Measurements from ENCODE around the gene CTSZ. TPM values are rescaled to one million over a fixed set of nuclear protein-coding genes. Genes with fewer than 3 reads are reported as not detected.

CTSZ gene
- total and polyA plus RNA-seq, 2 experiments from 2014 or later, result 0.58 to 41.4 TPM

- TF ChIP-seq ZNF462 (CRISPR knock-in tag; IDR thresholded peaks at IDR 0.05) (no peak), ZNF114 (CRISPR knock-in tag; IDR thresholded peaks at IDR 0.05) (no peak), STAT1 (IDR thresholded peaks at IDR 0.05; ENCODE audit: unreplicated experiment) (no peak)
Observed at GRCh38 chr20:59004493-59004762, 2.6 kb downstream of the CTSZ start (continued).

- Mint-ChIP-seq H3K4me1 (peaks cover 13% of the 10 kb centered on the region), H3K27me3 (ENCODE audit: insufficient read depth, low read depth, poor library complexity) (peaks cover 20% of the 10 kb centered on the region), H3K27ac (no peak overlapping the region), H3K4me3 (no peak overlapping the region), H3K9me3 (no peaks in the 10 kb centered on the region), H3K36me3 (ENCODE audit: low read depth) (peaks cover 2% of the 10 kb centered on the region; the same call in 1 of the 3 replicates)
- peaks cover 11% of the 10 kb centered on the region for H3K27me3 ChIP-seq (ENCODE audit: insufficient read depth)
- H3K9me2 ChIP-seq (ENCODE audit: insufficient read depth), result no peaks in the 10 kb centered on the region
- ATAC-seq (no peak), DNase-seq (ENCODE audit: low spot score) (no peak)
- H2AFZ ChIP-seq, result no peak overlapping the region
- H3K36me3 ChIP-seq (ENCODE audit: insufficient read depth), result no peaks in the 10 kb centered on the region
- no peaks in the 10 kb centered on the region for H3K79me2 ChIP-seq (replicated peaks; ENCODE audit: insufficient read depth)
- H4K20me1 ChIP-seq (replicated peaks; ENCODE audit: insufficient read depth), result 0 out of 2 replicates have a peak, but pooled peaks cover 5% of the 10 kb centered on the region
- H3K27ac ChIP-seq (ENCODE audit: low read depth), result no peak overlapping the region
- H3K4me3 ChIP-seq, result no peak overlapping the region
- H3K4me2 ChIP-seq, result no peak overlapping the region
- no peaks in the 10 kb centered on the region for H3F3A ChIP-seq (replicated peaks; ENCODE audit: low read depth)
- H3K4me1 ChIP-seq (ENCODE audit: insufficient read depth), result no peaks in the 10 kb centered on the region; the same call in 1 of the 2 replicates
- TF ChIP-seq CTCF (conservative IDR thresholded peaks at IDR 0.05; ENCODE audit: low read depth in 2 of 2) (no peak), EZH2phosphoT487 (IDR thresholded peaks at IDR 0.05; ENCODE audit: unreplicated experiment) (no peak), REST (IDR thresholded peaks at IDR 0.05; ENCODE audit: unreplicated experiment) (no peak), POLR2AphosphoS5 (IDR thresholded peaks at IDR 0.05; ENCODE audit: low read depth) (no peak), ETS1 (IDR thresholded peaks at IDR 0.05) (no peak), ZNF331 (CRISPR knock-in tag; IDR thresholded peaks at IDR 0.05; ENCODE audit: low read depth) (no peak), JUNB (IDR thresholded peaks at IDR 0.05; ENCODE audit: unreplicated experiment) (no peak)
Observed at GRCh38 chr20:59003836-59004492, 3.1 kb downstream of the CTSZ start.
